NCI-H226 (cell line): Measurements from ENCODE around the gene PSMA7.

ENCODE experiments used
- DNase-seq: peaks from one replicate; pipeline ENCODE4 v3.0.0-alpha.2; 2015

Gene PSMA7

GRCh38 chr20:62135573-62136266 is 7.5 kb downstream of the PSMA7 start:
- no peak for DNase-seq

GRCh38 chr20:62134735-62135231 is 8.4 kb downstream of the PSMA7 start:
- DNase-seq: no peak

- no peak for DNase-seq
These were observed 9.3 kb downstream of the PSMA7 start for GRCh38 chr20:62133864-62134263.

GRCh38 chr20:62133051-62133845 is 9.9 kb downstream of the PSMA7 start:
- no peak for DNase-seq

GRCh38 chr20:62132421-62132820 is 10.8 kb downstream of the PSMA7 start:
- no peak for DNase-seq

- no peak for DNase-seq
These were observed 11.5 kb downstream of the PSMA7 start for GRCh38 chr20:62131560-62132320.

- DNase-seq: no peak
These were observed 13.3 kb downstream of the PSMA7 start for GRCh38 chr20:62129731-62130531.

- DNase-seq: no peak
These were observed 14.7 kb downstream of the PSMA7 start for GRCh38 chr20:62128502-62128901.

GRCh38 chr20:62127799-62128198 is 15.4 kb downstream of the PSMA7 start:
- DNase-seq: no peak

- DNase-seq: no peak
These were observed 17.1 kb downstream of the PSMA7 start for GRCh38 chr20:62126141-62126540.

- DNase-seq: no peak
These were observed 19.6 kb downstream of the PSMA7 start for GRCh38 chr20:62123450-62124118.

GRCh38 chr20:62122654-62123449 is 20.3 kb downstream of the PSMA7 start:
- DNase-seq: peak; percentile 48

- peak; percentile 92 for DNase-seq
These were observed 21.2 kb downstream of the PSMA7 start, which contains the start of gene LSM14B for GRCh38 chr20:62121776-62122653. LSM14B (plus strand) TSS chr20:62122475; CDS start chr20:62122667, 192 bp downstream.

GRCh38 chr20:62120990-62121775 is 22.0 kb downstream of the PSMA7 start:
- DNase-seq: no peak

GRCh38 chr20:62120365-62120762 is 22.8 kb downstream of the PSMA7 start:
- DNase-seq: no peak

- no peak for DNase-seq
These were observed 23.4 kb downstream of the PSMA7 start for GRCh38 chr20:62119591-62120364.

- DNase-seq: no peak
These were observed 24.1 kb downstream of the PSMA7 start for GRCh38 chr20:62119115-62119514.
